ENCODE measurements around the gene KCNQ4. TPM values are rescaled to one million over a fixed set of nuclear protein-coding genes. Genes with fewer than 3 reads are reported as not detected.

The KCNQ4 gene
- total RNA-seq, 3 donors from 2014 or later (not counting 1 experiment from before 2014, with no cell fraction given), result 0.14 to 0.45 (median 0.35) TPM

- no peaks in the 10 kb centered on the region for H3K9me3 ChIP-seq (ENCODE audit: control insufficient read depth, insufficient read depth, low read length)
- H3K4me1 Mint-ChIP-seq, result peaks cover 0 to 20% of the 10 kb centered on the region in 2 donors
- H3K27me3 Mint-ChIP-seq (ENCODE audit: low read depth in 2 of 2), result peaks cover 6 to 34% of the 10 kb centered on the region in 2 donors
- no peak overlapping the region for H3K27ac ChIP-seq (ENCODE audit: low read length)
- ATAC-seq (no peak), DNase-seq (no peak)
- H3K27ac Mint-ChIP-seq, result no peak overlapping the region
- peaks cover 5% of the 10 kb centered on the region for H3K36me3 Mint-ChIP-seq
- no peaks in the 10 kb centered on the region for H3K9me3 Mint-ChIP-seq
- intact Hi-C loops (cut with micrococcal nuclease), result no loop called here
- H3K4me3 ChIP-seq (ENCODE audit: low read length), result no peak overlapping the region
- peaks cover 14% of the 10 kb centered on the region for H3K27me3 ChIP-seq (ENCODE audit: control insufficient read depth, insufficient read depth, low read length)
- TF ChIP-seq, protein P1, sequence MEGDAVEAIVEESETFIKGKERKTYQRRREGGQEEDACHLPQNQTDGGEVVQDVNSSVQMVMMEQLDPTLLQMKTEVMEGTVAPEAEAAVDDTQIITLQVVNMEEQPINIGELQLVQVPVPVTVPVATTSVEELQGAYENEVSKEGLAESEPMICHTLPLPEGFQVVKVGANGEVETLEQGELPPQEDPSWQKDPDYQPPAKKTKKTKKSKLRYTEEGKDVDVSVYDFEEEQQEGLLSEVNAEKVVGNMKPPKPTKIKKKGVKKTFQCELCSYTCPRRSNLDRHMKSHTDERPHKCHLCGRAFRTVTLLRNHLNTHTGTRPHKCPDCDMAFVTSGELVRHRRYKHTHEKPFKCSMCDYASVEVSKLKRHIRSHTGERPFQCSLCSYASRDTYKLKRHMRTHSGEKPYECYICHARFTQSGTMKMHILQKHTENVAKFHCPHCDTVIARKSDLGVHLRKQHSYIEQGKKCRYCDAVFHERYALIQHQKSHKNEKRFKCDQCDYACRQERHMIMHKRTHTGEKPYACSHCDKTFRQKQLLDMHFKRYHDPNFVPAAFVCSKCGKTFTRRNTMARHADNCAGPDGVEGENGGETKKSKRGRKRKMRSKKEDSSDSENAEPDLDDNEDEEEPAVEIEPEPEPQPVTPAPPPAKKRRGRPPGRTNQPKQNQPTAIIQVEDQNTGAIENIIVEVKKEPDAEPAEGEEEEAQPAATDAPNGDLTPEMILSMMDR (IDR thresholded peaks at IDR 0.05), result no peak
- peaks cover 13% of the 10 kb centered on the region for H3K4me1 ChIP-seq (ENCODE audit: control insufficient read depth, insufficient read depth, low read length)
- no peaks in the 10 kb centered on the region for H3K36me3 ChIP-seq (ENCODE audit: control insufficient read depth, insufficient read depth, low read length)
- H3K4me3 Mint-ChIP-seq, result no peak overlapping the region
- 93% methylated on average over 2 of the region's 2 CpGs for WGBS (ENCODE audit: insufficient coverage)
These were observed 2.0 kb upstream of the KCNQ4 start for GRCh38 chr1:40781608-40781971.

GRCh38 chr1:40782371-40782956 is 1.1 kb upstream of the KCNQ4 start:
- TF ChIP-seq, protein P1 (IDR thresholded peaks at IDR 0.05), result no peak
- H3K27me3 Mint-ChIP-seq (ENCODE audit: low read depth in 2 of 2), result peaks cover 6 to 34% of the 10 kb centered on the region in 2 donors
- Histone ChIP-seq H3K4me3 (ENCODE audit: low read length) (no peak overlapping the region), H3K4me1 (ENCODE audit: control insufficient read depth, insufficient read depth, low read length) (peaks cover 13% of the 10 kb centered on the region), H3K9me3 (ENCODE audit: control insufficient read depth, insufficient read depth, low read length) (no peaks in the 10 kb centered on the region), H3K27me3 (ENCODE audit: control insufficient read depth, insufficient read depth, low read length) (peaks cover 14% of the 10 kb centered on the region), H3K27ac (ENCODE audit: low read length) (no peak overlapping the region), H3K36me3 (ENCODE audit: control insufficient read depth, insufficient read depth, low read length) (no peaks in the 10 kb centered on the region)
- DNase-seq, result no peak
- 43% methylated on average over 20 of the region's 20 CpGs for WGBS (ENCODE audit: insufficient coverage)
- intact Hi-C loops (cut with micrococcal nuclease), result no loop called here
- H3K27ac Mint-ChIP-seq, result no peak overlapping the region
- peak overlapping the region; percentile 65 for H3K4me3 Mint-ChIP-seq
- ATAC-seq, result no peak
- peaks cover 0 to 20% of the 10 kb centered on the region in 2 donors for H3K4me1 Mint-ChIP-seq
- H3K9me3 Mint-ChIP-seq, result no peaks in the 10 kb centered on the region
- H3K36me3 Mint-ChIP-seq, result no peaks in the 10 kb centered on the region

DNA sequence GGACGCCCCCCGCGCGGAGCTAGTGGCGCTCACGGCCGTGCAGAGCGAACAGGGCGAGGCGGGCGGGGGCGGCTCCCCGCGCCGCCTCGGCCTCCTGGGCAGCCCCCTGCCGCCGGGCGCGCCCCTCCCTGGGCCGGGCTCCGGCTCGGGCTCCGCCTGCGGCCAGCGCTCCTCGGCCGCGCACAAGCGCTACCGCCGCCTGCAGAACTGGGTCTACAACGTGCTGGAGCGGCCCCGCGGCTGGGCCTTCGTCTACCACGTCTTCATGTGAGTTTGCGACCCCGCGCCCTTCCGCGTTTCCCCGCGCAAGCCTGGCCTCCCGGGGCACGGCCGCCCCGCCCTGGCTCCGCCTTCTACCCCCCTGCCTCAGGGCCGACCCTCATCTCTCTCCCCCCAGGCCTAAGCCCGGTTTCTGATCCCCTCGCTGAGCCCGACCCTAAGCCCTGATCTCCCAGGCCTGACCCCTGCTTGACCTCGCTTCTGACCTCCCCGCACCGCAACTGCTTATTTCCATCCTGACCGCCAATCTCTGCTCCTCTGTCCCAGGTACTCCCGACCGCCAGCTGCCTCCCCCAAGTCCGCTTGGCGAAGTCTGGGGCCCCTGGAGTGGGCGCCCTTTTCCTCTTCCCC is 669 bp downstream of the KCNQ4 start:
- intact Hi-C loops (cut with micrococcal nuclease), result no loop called here
- DNase-seq (no peak), ATAC-seq (no peak)
- WGBS (ENCODE audit: insufficient coverage), result 16% methylated on average over 63 of the region's 63 CpGs
- TF ChIP-seq, protein P1 (IDR thresholded peaks at IDR 0.05), result no peak
- no peak overlapping the region for H3K27ac ChIP-seq (ENCODE audit: low read length)
- Mint-ChIP-seq H3K27ac (no peak overlapping the region), H3K4me1 (peaks cover 0 to 15% of the 10 kb centered on the region in 2 donors), H3K36me3 (no peaks in the 10 kb centered on the region), H3K27me3 (ENCODE audit: low read depth in 2 of 2) (peaks cover 6 to 34% of the 10 kb centered on the region in 2 donors), H3K4me3 (peak overlapping the region; percentile 56), H3K9me3 (no peaks in the 10 kb centered on the region)
- no peaks in the 10 kb centered on the region for H3K36me3 ChIP-seq (ENCODE audit: control insufficient read depth, insufficient read depth, low read length)
- H3K9me3 ChIP-seq (ENCODE audit: control insufficient read depth, insufficient read depth, low read length), result no peaks in the 10 kb centered on the region
- peaks cover 13% of the 10 kb centered on the region for H3K4me1 ChIP-seq (ENCODE audit: control insufficient read depth, insufficient read depth, low read length)
- H3K27me3 ChIP-seq (ENCODE audit: control insufficient read depth, insufficient read depth, low read length), result peaks cover 14% of the 10 kb centered on the region
- no peak overlapping the region for H3K4me3 ChIP-seq (ENCODE audit: low read length)

All from natural killer cell (primary cell).